Measurements from ENCODE around the gene SPR.

- TF ChIP-seq NKRF (IDR thresholded peaks at IDR 0.05; ENCODE audit: borderline replicate concordance), result no peak
- no peak for TF ChIP-seq ERF (CRISPR knock-in tag; IDR thresholded peaks at IDR 0.05)
These were observed 45.6 kb downstream of the SPR start for GRCh38 chr2:72932805-72933204.

All from K562 (cell line).